Stimulated activated CD8-positive, alpha-beta memory T cell treated with anti-CD3 and anti-CD28 coated beads, Interleukin-15, amount 100 ng/mL, for 24 hours (primary cell): ENCODE results near the gene PDE4A.
"Not testable (repeated sequence)": the region's sequence is repeated elsewhere in the genome, so short reads cannot be mapped to it uniquely, and the experiment has no call there.

Experiments used
- DNase-seq: peaks from one replicate; pipeline ENCODE4 v3.0.0-alpha.2; 2020; ENCODE audit warnings: low read depth

The PDE4A gene

GRCh38 chr19:10420444-10421239 is at the start of gene PDE4A:
TSS of gene PDE4A (plus strand) at chr19:10420538. CDS start at chr19:10420765, 227 bp downstream.
- DNase-seq, result no peak

- DNase-seq, result no peak
Observed at GRCh38 chr19:10372690-10373089, 47.6 kb upstream of the PDE4A start.

- no peak for DNase-seq
Observed at GRCh38 chr19:10374931-10375330, 45.4 kb upstream of the PDE4A start.

GRCh38 chr19:10377140-10377640 is 43.1 kb upstream of the PDE4A start:
- DNase-seq, result not testable (repeated sequence)

- no peak for DNase-seq
Observed at GRCh38 chr19:10378124-10378523, 42.2 kb upstream of the PDE4A start.

GRCh38 chr19:10379880-10380312 is 40.4 kb upstream of the PDE4A start:
- no peak for DNase-seq

GRCh38 chr19:10380313-10381102 is 39.8 kb upstream of the PDE4A start, which contains the start of gene TYK2:
TSS of gene TYK2 (minus strand) at chr19:10380572. CDS start at chr19:10378406, 2,166 bp downstream.
- peak; percentile 85 for DNase-seq

- DNase-seq, result not testable (repeated sequence)
Observed at GRCh38 chr19:10383223-10383499, 37.2 kb upstream of the PDE4A start.

GRCh38 chr19:10384580-10384979 is 35.8 kb upstream of the PDE4A start:
- no peak for DNase-seq

GRCh38 chr19:10388957-10389356 is 31.4 kb upstream of the PDE4A start:
- peak; percentile 78 for DNase-seq

- DNase-seq, result no peak
Observed at GRCh38 chr19:10389863-10390262, 30.5 kb upstream of the PDE4A start.

GRCh38 chr19:10390652-10391286 is 29.6 kb upstream of the PDE4A start:
- peak; percentile 29 for DNase-seq

GRCh38 chr19:10392120-10392519 is 28.2 kb upstream of the PDE4A start:
- no peak for DNase-seq

- DNase-seq, result no peak
Observed at GRCh38 chr19:10393137-10393536, 27.2 kb upstream of the PDE4A start.

GRCh38 chr19:10395003-10395402 is 25.3 kb upstream of the PDE4A start:
- no peak for DNase-seq

GRCh38 chr19:10395436-10395835 is 24.9 kb upstream of the PDE4A start:
- no peak for DNase-seq

- DNase-seq, result no peak
Observed at GRCh38 chr19:10395917-10396316, 24.4 kb upstream of the PDE4A start.

- no peak for DNase-seq
Observed at GRCh38 chr19:10398819-10399218, 21.5 kb upstream of the PDE4A start.

GRCh38 chr19:10399340-10399739 is 21.0 kb upstream of the PDE4A start:
- DNase-seq, result not testable (repeated sequence)

- DNase-seq, result no peak
Observed at GRCh38 chr19:10399878-10400277, 20.5 kb upstream of the PDE4A start.

GRCh38 chr19:10402441-10403038 is 17.8 kb upstream of the PDE4A start:
- DNase-seq, result no peak
